ENCODE measurements around the gene CAMK4. TPM values are rescaled to one million over a fixed set of nuclear protein-coding genes. Genes with fewer than 3 reads are reported as not detected.

Gene CAMK4
- total RNA-seq, 4 donors from 2014 or later = 0.75 to 5.6 (median 4.7) TPM

GRCh38 chr5:111494355-111494999 lies 270.3 kb downstream of the CAMK4 start:
- Histone ChIP-seq H3K27me3 (no peaks in the 10 kb centered on the region), H3K4me1 (no peaks in the 10 kb centered on the region), H3K9me3 (no peaks in the 10 kb centered on the region), H3K36me3 (peaks cover 0 to 12% (median 1%) of the 10 kb centered on the region in 4 donors), H3K4me3 (no peak overlapping the region), H3K27ac (no peak overlapping the region)
- no peak for DNase-seq
- in situ Hi-C loops (cut with MboI; ENCODE audit: low pct_ligation_motif_present in 1 of 4, low pct_unique_long_range_greater_than_20kb in 1 of 4, low sequenced_read_pairs in 3 of 4) (no loop called here), intact Hi-C loops (cut with DNase I; ENCODE audit: low total_unique reads) (no loop called here)
- TF ChIP-seq CTCF (IDR thresholded peaks at IDR 0.05) = no peak
- no peak for TF ChIP-seq POLR2A (IDR thresholded peaks at IDR 0.05)
- TF ChIP-seq POLR2AphosphoS5 (IDR thresholded peaks at IDR 0.05) = no peak
- TF ChIP-seq EP300 (IDR thresholded peaks at IDR 0.05; ENCODE audit: low read depth) = no peak
- WGBS, 2 donors (ENCODE audit: low coverage in 1 of 2) = 85 to 91% methylated on average over 2 of the region's 2 CpGs

GRCh38 chr5:111495159-111495558 lies 271.0 kb downstream of the CAMK4 start:
- no peak overlapping the region for H3K4me3 ChIP-seq
- in situ Hi-C loops (cut with MboI; ENCODE audit: low pct_ligation_motif_present in 1 of 4, low pct_unique_long_range_greater_than_20kb in 1 of 4, low sequenced_read_pairs in 3 of 4) (no loop called here), intact Hi-C loops (cut with DNase I; ENCODE audit: low total_unique reads) (no loop called here)
- H3K27me3 ChIP-seq = no peaks in the 10 kb centered on the region
- TF ChIP-seq POLR2A (IDR thresholded peaks at IDR 0.05) (no peak), POLR2AphosphoS5 (IDR thresholded peaks at IDR 0.05) (no peak)
- H3K9me3 ChIP-seq = no peaks in the 10 kb centered on the region
- no peaks in the 10 kb centered on the region for H3K4me1 ChIP-seq
- H3K27ac ChIP-seq = no peak overlapping the region
- 95 to 100% methylated on average over 1 of the region's 1 CpG for WGBS, 2 donors (ENCODE audit: low coverage in 1 of 2)
- DNase-seq = no peak
- H3K36me3 ChIP-seq = peaks cover 0 to 18% (median 2%) of the 10 kb centered on the region in 4 donors

DNA sequence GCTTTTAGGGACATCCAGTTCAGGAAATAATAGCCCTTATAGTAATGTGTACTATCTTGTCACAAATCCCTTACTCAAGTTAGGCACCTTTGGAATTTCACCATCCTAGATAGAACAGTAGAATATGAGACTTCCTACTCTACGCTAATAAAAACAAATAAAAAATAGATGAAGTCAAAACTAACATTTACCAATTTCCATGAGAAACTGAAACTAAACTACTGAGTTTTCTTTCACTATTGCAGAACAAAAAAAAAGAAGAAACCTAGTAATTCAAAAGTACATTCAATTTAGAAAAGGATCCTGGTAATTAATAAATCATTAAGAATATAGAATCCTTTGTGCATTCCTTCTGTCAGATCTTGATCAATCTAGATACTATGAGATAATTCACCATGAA lies 274.2 kb downstream of the CAMK4 start:
- H3K27me3 ChIP-seq = no peaks in the 10 kb centered on the region
- DNase-seq = no peak
- TF ChIP-seq POLR2A (IDR thresholded peaks at IDR 0.05) = no peak
- 53 to 74% methylated on average over 1 of the region's 1 CpG for WGBS, 2 donors (ENCODE audit: low coverage in 1 of 2)
- no peaks in the 10 kb centered on the region for H3K9me3 ChIP-seq
- peaks cover 0 to 28% (median 2%) of the 10 kb centered on the region in 4 donors for H3K36me3 ChIP-seq
- no peak overlapping the region for H3K4me3 ChIP-seq
- intact Hi-C loops (cut with DNase I; ENCODE audit: low total_unique reads) (no loop called here), in situ Hi-C loops (cut with MboI; ENCODE audit: low pct_ligation_motif_present in 1 of 4, low pct_unique_long_range_greater_than_20kb in 1 of 4, low sequenced_read_pairs in 3 of 4) (no loop called here)
- H3K27ac ChIP-seq = no peak overlapping the region
- no peaks in the 10 kb centered on the region for H3K4me1 ChIP-seq

- H3K4me3 ChIP-seq = no peak overlapping the region
- H3K36me3 ChIP-seq = peaks cover 0 to 28% (median 2%) of the 10 kb centered on the region in 4 donors
- in situ Hi-C loops (cut with MboI; ENCODE audit: low pct_ligation_motif_present in 1 of 4, low pct_unique_long_range_greater_than_20kb in 1 of 4, low sequenced_read_pairs in 3 of 4) = no loop called here
- H3K27ac ChIP-seq = no peak overlapping the region
- TF ChIP-seq POLR2AphosphoS5 (IDR thresholded peaks at IDR 0.05) (no peak), EP300 (IDR thresholded peaks at IDR 0.05; ENCODE audit: low read depth) (no peak), POLR2A (IDR thresholded peaks at IDR 0.05) (no peak), CTCF (IDR thresholded peaks at IDR 0.05) (no peak)
- no peaks in the 10 kb centered on the region for H3K9me3 ChIP-seq
- no peak for DNase-seq
- no peaks in the 10 kb centered on the region for H3K4me1 ChIP-seq
- intact Hi-C loops (cut with DNase I; ENCODE audit: low total_unique reads) = no loop called here
- H3K27me3 ChIP-seq = no peaks in the 10 kb centered on the region
These were observed 278.8 kb downstream of the CAMK4 start for GRCh38 chr5:111502956-111503355.

- Histone ChIP-seq H3K27ac (no peak overlapping the region), H3K36me3 (peaks cover 0 to 11% (median 0%) of the 10 kb centered on the region in 4 donors), H3K4me1 (peaks cover 0 to 13% (median 6%) of the 10 kb centered on the region in 4 donors), H3K9me3 (no peaks in the 10 kb centered on the region), H3K27me3 (no peaks in the 10 kb centered on the region), H3K4me3 (no peak overlapping the region)
- intact Hi-C loops (cut with DNase I; ENCODE audit: low total_unique reads) = no loop called here
- in situ Hi-C loops (cut with MboI; ENCODE audit: low pct_ligation_motif_present in 1 of 4, low pct_unique_long_range_greater_than_20kb in 1 of 4, low sequenced_read_pairs in 3 of 4) = no loop called here
- WGBS, 2 donors (ENCODE audit: low coverage in 1 of 2) = 80 to 85% methylated on average over 1 of the region's 1 CpG
- TF ChIP-seq POLR2A (IDR thresholded peaks at IDR 0.05) = no peak
- no peak for TF ChIP-seq EP300 (IDR thresholded peaks at IDR 0.05; ENCODE audit: low read depth)
- no peak for TF ChIP-seq CTCF (IDR thresholded peaks at IDR 0.05)
- no peak for TF ChIP-seq POLR2AphosphoS5 (IDR thresholded peaks at IDR 0.05)
- no peak for DNase-seq
These were observed 280.9 kb downstream of the CAMK4 start for GRCh38 chr5:111505096-111505495.

Data from transverse colon (tissue), 4 donors.